ENCODE results near the gene CNEP1R1.

Gene CNEP1R1

GRCh38 chr16:50065241-50065623 lies 40.2 kb downstream of the CNEP1R1 start:
- DNase-seq (ENCODE audit: low spot score): no peak

DNA sequence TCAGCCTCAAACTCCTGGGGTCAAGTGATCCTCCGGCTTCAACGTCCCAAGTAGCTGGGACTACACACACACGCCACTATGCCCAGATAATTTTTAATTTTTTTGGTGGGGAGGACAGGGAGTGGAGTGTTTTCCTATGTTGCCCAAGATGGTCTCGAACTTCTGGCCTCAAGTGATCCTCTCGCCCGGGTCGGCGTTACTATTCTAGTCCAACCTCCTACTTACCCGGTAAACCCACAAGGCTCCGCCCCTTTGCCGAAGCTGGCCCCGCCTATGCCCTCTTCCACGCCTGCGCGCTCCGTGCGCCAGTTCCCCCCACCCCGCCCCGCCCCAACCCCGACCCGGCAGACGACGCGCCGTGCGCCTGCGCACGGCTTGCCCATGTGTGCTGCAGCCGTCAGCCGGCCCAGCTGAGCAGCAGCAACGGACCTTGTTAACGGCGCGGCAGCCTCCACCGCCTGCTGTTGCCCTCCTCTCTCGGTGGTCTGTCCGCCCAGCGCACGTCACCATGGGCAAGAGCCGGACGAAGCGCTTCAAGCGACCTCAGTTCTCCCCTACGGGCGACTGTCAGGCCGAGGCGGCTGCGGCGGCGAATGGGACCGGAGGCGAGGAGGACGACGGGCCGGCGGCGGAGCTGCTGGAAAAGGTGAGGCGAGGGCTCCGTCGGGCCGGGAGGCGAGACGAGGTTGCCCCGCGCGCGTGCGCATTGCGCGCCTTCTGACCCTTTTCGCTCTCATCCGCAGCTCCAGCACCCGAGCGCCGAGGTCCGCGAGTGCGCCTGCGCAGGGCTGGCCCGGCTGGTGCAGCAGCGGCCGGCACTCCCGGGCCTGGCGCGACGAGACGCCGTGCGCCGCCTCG lies 40.8 kb downstream of the CNEP1R1 start, which contains the start of gene HEATR3:
Gene HEATR3 (plus strand): TSS at position 347 of the 858 bp plus-strand sequence. CDS start 162 bp downstream, at position 509.
- peak; percentile 89 for DNase-seq (ENCODE audit: low spot score)

DNA sequence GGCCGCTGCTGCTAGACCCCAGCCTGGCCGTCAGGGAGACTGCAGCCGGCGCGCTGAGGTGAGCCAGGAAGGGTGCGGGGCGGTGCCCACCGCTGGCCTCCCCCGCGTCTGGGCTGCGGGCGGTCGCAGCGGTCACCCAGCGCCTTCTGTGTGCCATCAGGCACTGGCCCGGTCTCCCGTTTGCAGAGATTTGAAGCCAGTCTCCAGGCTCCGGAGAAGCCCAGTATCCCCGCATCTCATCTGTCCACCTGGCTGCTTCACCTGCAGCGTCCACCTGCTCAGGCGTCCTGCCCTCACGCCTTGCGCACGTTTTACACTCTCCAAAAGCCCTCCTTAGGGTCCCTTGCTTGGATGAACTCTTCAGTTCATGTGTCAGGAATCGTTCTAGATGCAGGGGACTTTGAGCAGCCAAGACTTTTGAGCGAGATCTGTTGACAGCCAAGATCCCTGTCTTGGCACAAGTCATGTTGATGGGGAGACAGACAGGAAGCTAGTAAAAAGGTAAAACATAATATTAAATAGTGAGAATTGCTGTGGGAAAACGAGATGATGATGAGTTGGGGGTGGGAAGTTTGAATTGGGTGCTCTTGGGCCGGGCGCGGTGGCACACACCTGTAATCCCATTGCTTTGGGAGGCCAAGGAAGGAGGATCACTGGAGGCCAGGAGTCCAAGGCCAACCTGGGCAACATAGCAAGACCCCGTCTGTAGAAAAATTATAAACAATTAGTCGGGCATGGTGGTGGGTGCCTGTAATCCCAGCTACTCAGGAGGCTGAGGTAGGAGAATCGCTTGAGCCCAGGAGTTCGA lies 41.7 kb downstream of the CNEP1R1 start:
- no peak for DNase-seq (ENCODE audit: low spot score)

DNA sequence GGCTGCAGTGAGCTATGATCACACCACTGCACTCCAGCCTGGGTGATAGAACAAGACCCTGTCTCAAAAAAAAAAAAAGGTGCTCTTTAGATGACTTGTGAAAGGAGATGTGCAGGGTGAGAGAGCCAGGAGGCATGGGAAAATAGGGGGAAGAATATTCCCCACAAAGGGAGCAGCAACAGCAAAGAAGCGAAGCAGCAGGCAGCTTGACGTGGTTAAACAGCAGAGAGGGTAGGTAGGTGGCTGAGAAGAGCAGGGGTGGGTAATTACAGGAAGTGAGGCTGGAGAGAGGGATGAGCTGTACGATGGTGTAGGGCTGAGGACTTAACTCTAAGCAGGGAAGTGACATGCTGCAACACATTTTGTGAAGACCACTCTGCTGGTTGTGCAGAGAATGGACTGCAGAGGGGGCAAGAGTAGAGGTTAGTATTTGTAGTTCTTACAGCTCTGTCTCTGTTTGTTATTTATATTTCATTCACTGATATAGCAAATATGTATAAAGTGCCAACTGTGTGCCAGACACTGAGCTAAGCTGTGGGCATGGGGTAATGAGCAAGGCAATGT lies 42.3 kb downstream of the CNEP1R1 start:
- peak; percentile 18 for DNase-seq (ENCODE audit: low spot score)

- no peak for DNase-seq (ENCODE audit: low spot score)
These were observed 43.5 kb downstream of the CNEP1R1 start for GRCh38 chr16:50068550-50068949.

DNA sequence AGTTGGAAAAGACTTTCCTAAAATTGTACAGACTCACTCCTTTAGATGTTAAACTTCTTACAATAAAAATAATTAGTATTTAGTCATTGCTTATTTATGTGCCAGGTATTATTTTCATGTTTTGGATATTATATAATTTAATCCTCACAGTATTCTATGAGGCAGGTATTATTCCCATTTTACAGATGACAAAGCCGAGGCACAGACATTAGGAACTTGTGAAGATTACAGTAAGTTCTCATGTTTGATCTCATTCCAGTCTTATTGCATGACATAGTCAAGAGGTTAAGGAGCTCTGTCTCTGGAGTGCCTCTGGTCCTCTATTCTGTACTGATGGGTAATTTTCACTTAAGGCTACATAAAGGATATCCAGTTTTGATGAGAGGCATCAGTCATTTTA lies 44.0 kb downstream of the CNEP1R1 start:
- no peak for DNase-seq (ENCODE audit: low spot score)

GRCh38 chr16:50071075-50071671 lies 46.1 kb downstream of the CNEP1R1 start:
- no peak for DNase-seq (ENCODE audit: low spot score)

DNA sequence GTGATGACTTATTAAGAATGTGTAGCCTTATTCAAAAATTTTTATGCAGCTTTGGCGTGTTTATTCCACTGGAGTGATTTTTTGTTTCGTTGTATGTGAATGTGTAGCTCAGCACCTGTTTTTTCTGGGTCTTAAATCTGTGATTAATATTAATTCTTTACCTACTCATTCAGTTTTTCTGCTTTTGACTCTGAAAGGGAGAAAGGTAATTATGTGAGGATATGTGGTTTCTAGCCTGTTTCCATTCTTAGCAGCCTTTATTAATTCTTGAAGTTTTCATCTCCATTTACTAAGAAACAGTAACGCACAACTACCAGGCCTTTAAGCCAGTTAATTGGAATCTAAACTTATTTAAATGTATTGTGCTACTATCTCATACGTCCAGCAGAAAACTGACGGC lies 47.7 kb downstream of the CNEP1R1 start:
- DNase-seq (ENCODE audit: low spot score): no peak

- DNase-seq (ENCODE audit: low spot score): no peak
These were observed 54.5 kb downstream of the CNEP1R1 start for GRCh38 chr16:50079397-50080140.

DNA sequence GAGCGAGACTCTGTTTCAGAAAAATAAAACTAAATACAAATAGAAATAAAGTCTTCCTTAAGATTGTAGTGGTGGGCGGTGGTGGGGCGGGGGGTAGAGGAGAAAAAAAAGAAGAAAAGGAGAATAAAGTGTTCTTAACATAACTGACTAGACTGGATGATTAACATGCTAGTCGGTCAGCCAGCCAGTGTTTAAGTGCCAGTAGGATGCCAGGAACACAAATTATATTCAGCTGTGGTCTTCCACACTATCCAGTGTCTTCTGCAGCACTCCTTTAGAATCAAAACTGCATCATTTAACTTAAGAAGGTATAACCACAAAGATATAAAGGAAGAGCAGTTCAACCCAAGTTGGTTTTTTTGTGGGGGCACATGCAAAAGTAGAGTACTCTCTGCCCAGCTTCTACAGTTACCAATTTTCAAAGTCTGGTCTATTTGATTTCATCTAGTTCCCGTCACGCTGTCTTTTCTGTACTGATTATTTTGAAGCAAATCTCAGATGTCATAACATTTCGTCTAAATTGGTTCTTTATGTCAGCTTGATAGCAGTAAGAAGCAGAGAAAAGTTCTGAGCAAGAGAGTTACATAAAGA lies 56.5 kb downstream of the CNEP1R1 start:
- DNase-seq (ENCODE audit: low spot score): no peak

GRCh38 chr16:50083996-50084395 lies 59.0 kb downstream of the CNEP1R1 start:
- DNase-seq (ENCODE audit: low spot score): no peak

- DNase-seq (ENCODE audit: low spot score): no peak
These were observed 61.2 kb downstream of the CNEP1R1 start for GRCh38 chr16:50086176-50086575.

Data from SW480 (cell line).